GM18526 (cell line): Measurements from ENCODE around the gene NAXE.

Experiments used
- POLR2A ChIP-seq: IDR thresholded peaks from 3 replicates; pipeline ENCODE4 v1.6.1; 2011; ENCODE audit not compliant: insufficient read length; ENCODE audit errors: extremely low read depth

Gene NAXE

DNA sequence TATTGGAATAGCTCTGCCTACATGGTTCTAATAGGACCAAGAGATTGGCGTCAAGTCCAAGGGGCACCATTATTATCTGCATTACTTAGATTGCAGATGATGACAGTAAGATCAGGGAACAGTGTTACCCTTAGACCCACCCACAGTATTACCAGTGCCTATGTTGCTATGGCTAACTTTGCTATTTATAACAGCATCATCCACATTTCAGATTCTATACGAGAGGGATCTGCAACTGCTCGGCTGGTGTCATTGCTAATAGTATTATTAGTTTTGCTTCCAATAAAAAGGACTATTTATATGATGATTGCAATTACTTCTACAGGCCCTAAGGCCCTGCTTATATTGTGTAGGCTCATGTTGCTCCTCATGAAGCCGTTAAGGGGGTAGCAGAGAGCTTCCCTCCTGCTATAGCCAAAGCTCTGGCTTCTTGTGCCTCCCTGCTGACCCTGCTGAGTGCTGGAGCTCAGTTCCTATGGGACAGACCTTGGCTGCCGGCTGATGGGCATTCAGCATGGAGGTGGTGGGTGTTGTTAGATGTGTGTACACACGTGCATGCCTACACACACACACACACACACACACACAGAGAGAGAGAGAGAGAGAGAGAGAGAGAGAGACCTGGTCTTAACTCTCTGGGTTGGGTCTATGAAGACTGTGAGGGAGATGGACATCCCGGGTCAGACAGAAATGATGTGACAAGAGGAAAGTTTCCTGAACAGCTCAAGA, 51.6 kb downstream of the NAXE start:
- TF ChIP-seq POLR2A: no peak

DNA sequence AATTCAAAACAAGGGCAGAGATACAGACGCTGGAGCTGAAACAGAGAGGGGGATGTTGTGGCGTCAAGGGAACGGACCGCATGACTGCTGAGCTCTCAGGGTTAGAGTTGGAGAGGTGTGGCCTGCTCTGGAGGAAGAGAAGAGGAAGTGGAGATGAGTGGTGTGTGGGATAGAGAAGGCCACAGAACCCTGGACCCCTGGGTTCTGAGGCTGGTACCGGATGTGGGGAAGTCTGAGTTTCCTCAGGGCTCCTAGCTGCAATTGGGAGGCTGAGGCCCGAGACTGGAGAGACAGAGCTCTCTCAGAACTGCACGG, 52.2 kb downstream of the NAXE start:
- no peak for TF ChIP-seq POLR2A
